Mesenteric fat pad (tissue), 1 donor: ENCODE measurements around the gene SCYL1. TPM values are rescaled to one million over a fixed set of nuclear protein-coding genes. Genes with fewer than 3 reads are reported as not detected.

Experiments
- DNase-seq: peaks from one replicate; pipeline ENCODE4 v3.0.0-alpha.2; 2020; ENCODE audit warnings: low spot score
- long read RNA-seq: library from polyadenylated mRNA; unstranded; transcript quantifications from one replicate; pipeline ENCODE4 v2.0.0, GENCODE V29; 2020
- total RNA-seq: library from RNA; stranded (reverse); fragmentation: NEBNext Ultra II Directional; extraction: Animal tissue kit (Norgen Biotek cat#: 25700); gene quantifications from one replicate; pipeline ENCODE4 v1.2.1, GENCODE V29; 2021
- donor health status: DM: yes; HTN: yes; CAD: no.

Gene SCYL1
- total RNA-seq = 87.0 TPM
- long read RNA-seq, transcript SCYL1-203 (18 exons, 2,583 nt) = major isoform, 46 of 239 reads
- long read RNA-seq, transcript SCYL1-201 (18 exons, 2,642 nt) = minor isoform, 41 of 239 reads
- long read RNA-seq, partial matches to known transcripts = 79 of 239 reads
- long read RNA-seq, other reads (novel, unspliced or antisense) = 66 of 239 reads

DNA sequence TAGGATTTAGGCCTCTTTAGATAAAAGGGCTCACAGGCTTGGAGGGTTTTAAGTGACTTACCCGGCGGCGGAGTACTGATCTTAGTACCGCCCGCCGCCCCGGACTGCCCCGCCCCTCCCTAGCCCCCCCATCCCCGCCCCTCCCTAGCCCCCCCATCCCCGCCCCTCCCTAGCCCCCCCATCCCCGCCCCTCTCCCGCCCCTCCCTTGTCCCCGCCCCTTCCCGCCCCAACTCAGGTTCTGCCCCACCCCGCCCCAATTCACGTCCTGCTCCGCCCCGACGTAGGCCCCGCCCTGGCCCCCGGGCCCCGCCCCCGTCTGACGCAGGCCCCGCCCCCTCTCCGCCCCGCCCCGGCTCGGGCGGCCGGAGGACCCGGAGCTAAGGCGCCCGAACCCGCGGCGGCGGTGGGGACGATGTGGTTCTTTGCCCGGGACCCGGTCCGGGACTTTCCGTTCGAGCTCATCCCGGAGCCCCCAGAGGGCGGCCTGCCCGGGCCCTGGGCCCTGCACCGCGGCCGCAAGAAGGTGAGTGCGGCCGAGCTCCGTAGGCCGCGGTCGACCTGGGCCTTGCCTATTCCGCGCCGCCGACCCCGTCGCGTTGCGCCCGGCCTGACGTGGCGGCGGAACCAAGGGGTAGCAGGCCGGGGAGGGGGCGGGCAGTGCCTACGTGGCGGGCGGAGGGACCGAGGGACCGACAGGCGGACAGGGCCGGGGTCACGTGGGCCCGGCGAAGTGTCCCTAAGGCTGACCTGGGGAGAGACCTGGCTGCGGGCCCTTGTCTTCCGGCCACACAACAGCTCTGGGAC is at the start of gene SCYL1:
Gene SCYL1, plus strand, starts transcription at position 343 of the 805 bp plus-strand sequence. Its CDS starts 71 bp downstream, at position 414.
- peak; percentile 95 for DNase-seq

DNA sequence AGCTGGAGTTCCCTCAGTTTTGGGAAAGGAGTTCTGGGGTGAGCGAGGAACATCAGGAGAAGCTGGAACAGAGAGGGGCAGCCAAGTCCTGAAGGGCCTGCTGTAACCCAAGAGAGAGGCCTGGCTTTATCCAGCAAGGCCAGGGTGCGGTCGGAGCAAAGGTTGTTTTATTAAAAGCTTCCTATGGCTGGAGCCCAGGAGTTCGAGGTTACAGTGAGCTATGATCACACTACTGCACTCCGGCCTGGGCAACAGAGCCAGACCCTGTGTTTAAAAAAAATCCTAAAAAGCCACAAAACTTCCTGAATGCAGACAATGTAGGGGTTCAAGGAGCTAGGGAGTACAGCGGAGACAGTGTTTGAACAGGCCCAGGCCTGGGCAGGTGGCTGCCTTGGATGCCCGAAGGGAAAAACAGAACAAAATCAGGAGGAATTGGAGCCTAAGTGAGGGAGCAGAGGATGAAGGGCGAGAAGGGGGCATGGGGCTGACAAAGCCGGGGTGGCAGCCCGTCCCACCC is 48.2 kb upstream of the SCYL1 start:
- no peak for DNase-seq

DNA sequence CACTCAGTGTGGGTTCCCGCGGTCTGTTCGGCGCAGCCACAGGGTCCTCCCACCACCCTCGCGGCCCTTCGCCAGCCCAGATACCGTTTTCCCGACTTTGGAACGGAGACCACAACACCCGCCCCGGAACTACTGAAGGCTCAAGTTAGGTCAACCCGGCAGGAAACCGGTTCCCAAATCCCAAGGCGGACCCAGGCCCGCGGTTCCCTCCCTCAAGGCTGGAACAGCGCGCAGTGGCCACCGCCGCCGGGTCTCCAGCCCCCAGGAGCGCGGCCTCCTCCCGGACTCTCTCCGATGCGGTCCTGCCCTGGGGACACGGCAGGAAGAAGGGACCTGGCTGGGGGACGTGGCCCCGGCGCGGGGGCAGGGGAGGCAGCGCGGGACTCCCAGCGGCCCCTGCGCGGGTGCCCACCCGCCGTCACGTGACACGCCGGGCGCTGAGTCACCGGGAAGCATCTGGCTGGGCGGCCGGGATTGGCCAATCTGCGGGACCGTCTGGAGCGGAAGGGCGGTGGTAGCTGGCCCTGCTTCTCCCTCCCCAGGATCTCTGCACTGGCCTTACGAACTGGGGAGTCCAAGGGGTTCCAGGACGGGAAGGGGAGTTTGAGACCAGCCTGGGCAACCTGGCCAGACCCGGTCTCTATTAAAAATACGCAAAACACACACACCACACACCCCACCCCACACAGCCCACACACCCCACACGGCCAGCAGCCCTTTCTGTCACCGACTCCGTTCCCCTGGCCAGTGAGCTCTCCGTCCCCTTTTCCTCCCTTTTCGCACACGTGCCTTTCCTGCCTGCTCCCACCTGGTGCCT is 47.5 kb upstream of the SCYL1 start:
- DNase-seq = peak; percentile 100

DNA sequence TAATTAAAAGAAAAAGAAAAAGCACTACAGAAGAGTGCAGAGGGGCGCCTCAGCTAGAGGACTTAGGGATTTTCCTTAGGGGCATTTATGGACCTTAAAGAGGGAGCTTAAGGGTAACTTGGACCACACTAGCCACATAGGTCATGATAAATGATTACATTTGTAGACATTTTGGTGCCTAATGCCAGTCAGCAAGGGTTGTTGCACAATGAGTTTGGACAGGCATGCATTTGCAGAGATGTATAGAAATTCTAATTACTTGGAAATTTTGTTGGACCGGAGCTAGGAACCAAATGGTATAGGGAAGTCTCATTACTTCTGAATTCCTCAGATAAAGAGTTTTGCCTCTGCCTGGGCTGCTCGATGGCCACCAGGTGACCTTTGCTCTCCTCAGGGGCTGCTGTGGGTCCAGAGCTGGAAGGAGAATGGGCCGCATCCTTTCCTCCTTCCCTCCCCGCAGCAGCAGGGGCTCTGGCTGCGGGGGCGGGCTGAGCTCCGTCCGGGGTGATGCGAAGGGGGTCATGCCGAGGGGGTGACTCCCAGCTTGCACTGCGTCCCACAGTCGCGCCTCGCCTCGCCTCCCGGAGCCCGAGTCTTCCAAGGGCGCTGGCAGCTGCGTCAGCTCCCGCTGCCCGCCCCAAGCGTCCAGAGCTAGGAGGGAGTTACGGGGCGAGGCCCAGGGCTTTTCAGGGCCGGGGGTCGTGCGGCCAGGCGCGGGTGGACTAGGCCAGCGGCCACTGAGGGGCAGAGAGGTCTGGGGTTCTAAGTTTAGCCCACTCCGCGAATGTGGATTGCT is 46.3 kb upstream of the SCYL1 start:
- peak; percentile 92 for DNase-seq

DNA sequence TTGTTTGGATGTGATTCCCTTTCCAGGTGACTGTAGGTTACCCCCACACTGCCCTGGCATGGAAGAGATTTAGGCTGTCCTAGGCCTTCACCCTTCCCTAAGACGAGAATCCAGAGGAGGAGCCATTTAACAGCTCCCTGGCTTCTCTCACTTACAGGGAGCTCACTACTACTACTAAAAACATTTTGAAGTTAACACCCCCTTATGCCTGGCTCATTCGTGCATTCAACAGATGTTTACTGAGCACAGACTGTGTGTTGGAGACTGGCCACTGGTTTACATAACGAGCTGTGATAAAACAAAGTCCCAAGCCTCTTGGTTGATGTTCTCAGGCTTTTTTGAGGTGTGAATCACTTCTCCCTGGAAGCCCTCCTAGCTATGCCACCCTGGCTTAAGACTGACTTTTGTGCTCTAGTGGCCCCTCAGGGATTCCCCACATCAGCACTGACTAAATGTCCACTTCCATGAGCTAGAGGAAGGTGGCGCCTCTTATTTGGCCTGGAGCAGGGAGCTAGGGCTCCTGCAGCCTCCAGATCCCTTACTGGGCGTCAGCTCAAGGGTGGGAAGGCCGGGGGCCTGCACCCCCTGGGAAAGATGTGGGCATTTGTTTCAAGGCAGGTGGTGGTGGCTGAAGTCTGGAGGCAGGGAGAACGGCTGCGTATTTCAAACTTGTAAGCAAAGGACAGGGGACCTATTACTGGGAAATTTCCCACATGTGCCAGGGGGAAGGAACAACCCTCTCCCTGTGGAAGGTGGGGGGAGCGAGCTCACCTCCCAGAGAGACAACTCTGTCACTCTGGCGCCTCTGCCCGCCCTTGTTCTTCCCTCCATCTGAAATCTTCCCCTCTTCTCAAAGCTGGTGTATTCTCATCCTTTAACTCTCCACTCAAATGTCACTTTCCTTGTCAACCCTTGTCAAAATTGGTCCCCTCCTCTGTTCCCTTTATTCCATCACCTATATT is 45.4 kb upstream of the SCYL1 start:
- peak; percentile 57 for DNase-seq

DNA sequence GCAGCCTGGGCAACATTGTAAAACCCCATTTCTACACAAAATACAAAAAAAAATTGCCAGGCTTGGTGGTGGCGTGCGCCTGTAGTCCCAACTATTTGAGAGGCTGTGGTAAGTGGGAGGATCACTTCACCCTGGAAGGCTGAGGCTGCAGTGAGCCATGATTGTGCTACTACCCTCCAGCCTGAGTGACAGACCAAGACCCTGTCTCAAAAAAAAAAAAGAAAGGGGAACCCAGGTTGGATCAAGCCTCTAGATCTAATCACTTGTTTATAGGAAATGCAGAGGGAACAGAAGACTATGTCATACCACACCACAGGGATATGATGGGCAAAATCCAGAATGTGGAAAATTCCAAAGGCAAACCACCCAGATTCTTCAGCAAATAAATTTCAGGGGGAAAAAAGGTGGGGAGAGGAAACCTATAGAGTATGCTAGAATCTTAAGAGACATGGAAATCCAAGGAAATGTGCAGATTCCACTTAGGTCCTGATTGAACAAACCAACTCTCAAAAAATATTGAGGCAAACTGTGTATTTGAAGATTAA is 42.5 kb upstream of the SCYL1 start:
- peak; percentile 1 for DNase-seq

DNA sequence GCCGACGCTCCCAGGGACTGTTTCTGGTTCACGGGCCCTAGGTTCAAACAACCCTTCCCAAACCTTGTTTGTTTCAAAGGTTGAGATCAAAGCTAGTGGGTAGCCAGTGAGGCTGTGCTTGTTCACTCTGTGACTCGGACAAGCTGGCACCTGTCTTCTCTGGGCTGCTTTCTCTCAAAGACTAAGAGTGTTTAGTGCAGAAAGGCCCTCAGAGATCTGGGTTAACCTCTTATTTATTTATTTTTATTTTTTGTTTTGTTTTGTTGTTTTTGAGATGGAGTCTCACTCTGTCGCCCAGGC is 39.0 kb upstream of the SCYL1 start:
- no peak for DNase-seq

DNA sequence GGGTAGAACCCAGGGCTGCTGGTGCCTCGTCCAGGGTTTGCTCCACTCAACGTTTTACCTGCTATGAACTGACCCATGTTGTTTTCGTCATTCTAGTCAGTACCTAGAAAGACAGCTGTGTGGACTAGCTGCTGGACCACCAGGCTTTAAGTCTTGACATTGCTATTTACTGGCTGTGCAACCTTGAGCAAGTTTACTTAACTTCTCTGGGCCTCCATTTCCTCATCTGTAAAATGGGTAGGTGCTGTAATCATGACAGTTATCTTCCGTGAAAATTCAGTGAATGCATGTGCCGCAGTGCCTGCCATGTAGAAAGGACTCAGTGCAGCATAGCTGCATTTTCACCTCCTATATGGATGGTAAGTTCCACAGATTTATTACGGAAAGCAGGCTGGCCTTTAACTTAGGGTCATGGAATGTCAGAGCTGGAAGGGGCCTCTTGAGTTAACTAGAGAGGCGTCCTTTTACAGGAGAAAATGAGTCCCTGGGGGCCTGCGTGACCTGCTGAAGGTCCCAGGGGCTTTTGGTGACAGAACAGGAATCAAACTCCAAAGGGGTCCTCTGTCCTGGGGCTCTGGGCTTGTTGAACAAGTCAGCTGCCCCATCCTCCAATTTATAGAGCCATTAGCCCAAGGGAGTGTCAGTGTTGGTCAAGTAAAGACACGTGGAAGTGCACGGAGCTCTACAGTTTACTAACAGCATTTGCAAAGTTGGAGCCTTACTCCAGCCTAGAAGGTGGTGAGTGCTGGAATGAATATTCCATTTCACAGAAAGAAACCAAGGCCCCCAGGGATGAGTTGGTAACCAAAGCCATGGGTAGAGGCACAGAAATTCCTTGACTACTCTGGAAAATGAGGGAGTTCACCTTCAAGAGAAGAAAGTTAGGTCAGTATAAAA is 38.1 kb upstream of the SCYL1 start:
- peak; percentile 26 for DNase-seq

DNA sequence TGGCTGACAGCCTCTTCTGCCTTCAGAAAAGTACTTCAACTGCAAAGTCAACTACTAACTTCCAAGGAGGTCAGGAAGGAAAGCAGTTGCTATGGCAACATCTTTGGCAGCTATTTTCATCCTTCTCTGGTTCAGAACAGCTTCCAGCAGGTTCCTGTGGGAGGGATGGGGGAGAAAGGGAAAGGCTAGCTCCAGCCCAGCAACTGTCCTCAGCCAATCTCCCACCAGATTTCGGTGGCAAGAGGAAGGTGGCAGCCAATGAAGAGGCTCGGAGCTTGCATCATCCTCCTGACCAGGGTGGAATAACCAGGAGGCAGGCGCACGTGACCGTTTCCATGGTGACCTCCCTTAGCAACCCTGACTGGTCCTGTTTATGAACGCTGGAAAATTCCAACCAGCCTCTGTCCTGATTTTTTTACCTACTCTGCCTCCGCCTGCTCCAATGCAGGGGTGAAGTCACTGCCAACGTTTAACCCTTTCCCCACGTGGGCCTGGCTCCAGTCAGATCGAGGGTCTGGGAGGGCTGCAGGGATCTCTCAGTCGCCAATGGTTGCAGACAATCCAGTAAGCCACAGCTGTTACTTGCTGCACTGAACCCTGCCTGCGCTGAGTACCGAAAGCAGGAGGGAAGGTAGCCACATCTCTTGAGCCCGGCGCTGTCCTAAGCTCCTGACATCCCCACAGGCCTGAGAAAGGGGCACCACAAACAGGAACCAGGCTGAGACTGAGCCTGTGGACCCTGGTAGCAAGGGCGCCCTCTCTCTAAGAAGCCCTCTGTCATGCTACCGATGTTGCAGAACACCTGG is 37.2 kb upstream of the SCYL1 start:
- DNase-seq = peak; percentile 97

DNA sequence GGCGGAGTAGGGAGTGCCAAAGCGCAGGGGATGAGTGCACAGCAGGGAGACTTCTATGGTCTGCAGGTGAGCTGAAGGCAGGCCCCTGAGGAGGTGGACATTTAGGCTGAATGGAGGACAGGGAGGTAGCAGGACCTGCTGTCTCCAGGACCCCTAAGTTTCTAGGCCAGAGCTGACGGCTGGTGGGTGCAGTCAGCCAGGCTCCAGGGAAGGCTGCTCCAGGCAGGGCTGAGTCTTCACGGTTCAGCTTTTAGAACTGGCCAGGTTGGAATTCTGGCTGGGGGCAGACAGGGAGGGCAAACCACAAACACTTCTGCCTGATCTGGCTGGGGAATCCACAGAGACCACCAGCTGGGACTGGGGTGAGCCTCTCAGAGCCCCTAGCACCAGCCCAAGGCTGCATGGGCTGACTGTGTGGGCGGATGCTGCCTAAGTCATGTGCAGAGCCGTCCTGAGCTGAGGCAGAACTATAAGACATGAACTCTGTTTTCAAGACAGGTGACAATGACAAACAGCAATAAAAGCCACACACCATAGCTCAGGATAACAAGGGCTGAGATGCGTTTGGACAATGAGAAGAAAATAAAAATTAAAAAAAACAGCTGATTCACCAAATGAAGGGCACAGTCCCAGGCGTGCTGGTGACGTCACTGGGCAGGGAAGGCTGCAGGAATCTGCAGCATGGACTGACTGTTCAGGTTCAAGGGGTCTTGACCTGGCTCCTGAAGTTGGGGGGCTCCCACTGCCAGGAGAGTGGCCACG is 36.4 kb upstream of the SCYL1 start:
- peak; percentile 89 for DNase-seq

DNA sequence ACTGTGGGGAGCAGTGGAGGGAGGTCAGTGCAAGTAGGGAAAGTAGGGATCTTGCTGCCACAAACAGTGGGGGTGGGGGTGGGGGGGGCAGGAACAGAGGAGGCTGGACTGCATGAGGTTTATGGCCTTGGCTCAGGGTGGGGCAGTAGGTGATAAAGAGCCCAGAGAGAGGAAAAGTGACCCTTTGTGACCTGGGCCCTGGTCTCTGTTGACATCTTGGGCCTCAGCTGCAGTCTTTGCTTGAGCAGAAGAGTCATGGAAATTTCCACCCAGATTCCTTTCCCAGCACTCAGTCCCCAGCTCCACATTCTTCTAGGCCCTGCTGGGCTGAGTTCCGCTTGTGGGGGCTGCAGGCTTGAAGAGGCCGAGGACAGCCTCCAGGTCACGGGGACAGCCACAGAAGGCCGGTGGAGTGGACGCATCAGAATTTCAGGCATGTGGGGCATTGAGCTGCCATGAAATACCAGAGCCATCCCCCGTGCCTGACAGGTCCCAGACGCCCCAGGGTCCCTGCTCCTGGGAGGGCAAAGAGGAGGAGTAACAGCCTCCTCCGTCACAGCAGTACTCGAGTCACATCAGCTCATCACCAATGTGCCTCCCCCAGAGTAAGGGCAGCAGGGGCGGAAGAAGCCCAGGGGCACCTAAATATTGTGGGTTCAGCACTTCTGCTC is 35.7 kb upstream of the SCYL1 start:
- peak; percentile 90 for DNase-seq

DNA sequence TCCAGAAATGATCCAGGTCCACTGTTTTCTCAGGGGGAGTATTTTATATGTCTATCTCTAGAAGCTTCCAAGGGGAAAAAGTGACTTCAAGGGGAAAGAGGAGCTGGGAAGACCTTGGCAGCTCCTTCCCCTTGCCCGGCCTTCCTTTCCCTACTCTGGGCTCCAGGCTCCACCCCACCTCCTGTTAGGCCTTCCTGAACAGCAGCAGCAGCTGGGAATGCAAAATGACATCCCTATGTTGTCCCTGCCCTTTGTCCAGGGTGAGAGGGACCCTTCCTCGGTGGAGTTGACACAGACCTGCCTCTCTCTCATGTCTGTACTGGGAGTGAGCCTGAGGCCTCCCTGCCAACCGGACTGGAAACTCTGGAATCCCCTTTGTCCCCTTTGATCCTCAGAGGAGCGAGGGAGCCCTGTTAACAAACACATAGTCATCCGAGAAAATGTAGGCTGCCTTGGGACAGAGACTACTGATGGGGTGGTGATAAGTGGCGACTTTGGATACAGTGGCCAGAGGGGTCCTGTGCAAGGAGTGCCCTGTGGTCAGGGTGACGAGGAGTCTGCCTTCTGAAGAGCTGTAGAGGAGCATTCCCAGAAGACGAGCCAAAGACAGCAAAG is 35.1 kb upstream of the SCYL1 start:
- DNase-seq = peak; percentile 75

DNA sequence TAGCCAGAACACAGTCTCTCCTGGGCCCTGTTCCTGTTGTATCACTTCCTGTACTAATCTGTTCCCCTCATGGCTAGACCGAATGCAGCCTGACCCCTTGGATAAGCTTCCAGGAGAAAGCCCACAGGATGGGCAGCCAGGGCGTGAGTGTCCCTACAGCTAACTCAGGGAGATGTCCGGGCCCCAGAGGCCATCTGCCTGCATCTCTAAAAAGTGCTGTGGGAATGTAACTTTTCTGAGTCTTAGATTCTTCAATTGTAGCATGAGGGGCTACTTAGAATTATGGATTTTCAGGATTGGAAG is 33.8 kb upstream of the SCYL1 start:
- no peak for DNase-seq

DNA sequence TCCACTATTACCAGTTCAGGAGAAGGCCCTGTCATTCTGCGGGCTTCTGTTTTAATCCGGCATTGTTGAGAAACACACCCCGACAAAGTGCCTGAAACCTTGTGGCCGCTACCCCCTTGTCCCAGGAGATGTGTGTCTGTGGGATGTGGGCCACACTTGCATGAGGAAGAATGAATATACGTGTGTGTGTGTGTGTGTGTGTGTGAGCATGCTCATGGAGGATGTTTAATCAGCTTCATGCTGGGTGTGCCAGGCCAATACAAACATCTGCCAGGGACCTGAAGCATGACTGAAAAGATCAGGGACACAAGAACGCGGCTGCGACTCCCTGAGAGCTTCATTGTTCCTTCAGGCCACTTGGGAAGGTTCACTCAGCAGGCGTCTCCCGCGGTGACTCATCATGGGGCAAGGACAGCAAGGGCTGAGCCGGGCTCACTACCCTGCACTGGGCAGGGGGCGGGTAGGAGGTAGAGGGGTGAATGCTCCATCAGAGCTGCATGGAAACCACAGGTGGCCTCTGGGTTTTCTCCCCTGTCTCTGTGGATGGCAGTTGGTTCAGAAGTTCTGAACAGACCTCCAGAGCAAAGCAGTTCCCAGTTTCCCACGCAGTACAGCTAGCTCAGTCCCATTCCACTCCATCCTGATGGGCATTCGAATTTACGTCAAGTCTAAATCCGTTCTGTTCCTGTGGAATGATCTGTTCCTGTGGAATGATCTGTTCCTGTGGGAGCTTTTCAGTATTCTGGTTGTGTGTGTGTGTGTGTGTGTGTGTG is 33.1 kb upstream of the SCYL1 start:
- peak; percentile 91 for DNase-seq

DNA sequence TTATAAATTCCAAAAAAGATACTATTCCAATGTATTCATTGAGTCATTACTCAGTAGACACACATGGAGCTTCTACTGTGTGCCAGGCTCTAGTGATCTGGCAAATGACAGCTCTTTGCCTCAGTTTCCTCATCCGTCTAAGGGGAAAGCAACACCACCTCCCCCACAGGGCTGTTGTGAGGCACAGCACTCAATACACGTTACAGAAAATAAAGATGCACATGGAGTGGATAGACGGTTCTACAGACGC is 32.6 kb upstream of the SCYL1 start:
- DNase-seq = no peak
